Ecto neural progenitor cell (in vitro differentiated cells): Measurements from ENCODE around the gene BORCS5.
"Not testable (repeated sequence)": the region's sequence is repeated elsewhere in the genome, so short reads cannot be mapped to it uniquely, and the experiment has no call there.

Experiments
- DNase-seq: peaks from one replicate; pipeline ENCODE4 v3.0.0-alpha.2; 2018; ENCODE audit warnings: low spot score

The BORCS5 gene

DNA sequence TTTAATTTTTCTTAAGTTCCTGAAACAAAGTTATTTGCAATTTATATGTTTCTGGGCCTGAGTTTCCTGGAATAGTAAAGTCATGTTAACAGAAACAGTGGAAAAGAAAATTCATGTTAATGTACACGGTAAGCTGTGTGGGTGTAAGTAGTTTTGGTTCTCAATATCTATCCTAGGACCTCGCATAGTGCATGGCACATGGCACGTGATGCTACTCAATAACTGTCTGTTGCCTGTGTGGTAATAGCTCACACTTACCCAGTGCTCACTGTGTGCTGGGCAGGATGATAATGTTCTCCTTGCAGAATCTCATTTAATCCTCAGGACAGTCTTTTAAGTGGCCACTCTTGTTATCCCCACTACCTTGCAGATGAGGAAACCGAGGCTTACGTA, 105.0 kb downstream of the BORCS5 start:
- no peak for DNase-seq

DNA sequence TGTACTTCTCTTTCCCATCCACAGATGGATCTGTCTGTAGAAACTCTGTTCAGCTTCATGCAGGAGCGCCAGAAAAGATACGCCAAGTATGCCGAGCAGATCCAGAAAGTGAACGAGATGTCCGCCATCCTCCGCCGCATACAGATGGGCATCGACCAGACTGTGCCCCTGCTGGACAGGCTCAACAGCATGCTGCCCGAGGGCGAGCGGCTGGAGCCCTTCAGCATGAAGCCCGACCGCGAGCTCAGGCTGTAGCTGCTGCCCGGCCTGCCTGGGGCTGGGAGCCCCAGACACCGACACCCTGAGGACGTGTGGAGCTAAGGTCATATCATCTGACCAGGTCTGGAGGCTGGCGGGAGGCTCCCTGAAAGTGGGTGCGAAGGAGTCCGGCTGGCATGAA, 108.6 kb downstream of the BORCS5 start:
- no peak for DNase-seq

DNA sequence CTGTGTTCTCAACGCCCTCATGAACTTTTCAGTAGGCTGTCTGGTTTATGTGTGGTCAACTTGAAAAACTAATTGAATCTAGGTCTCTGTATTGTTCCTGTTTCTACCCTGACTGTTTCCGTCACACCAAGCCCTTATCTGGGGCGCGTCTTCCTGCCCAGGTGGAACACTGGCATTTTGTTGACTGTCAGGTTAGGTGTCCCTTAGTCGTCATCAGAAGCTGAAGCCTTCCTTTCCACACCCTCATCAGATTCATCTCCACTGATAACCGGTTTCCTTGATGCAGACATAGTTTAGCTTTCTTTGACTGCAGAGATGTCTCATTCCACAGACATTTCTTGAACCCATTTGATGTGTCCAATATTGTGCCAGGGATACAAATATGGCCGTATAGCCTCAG, 109.3 kb downstream of the BORCS5 start:
- DNase-seq: no peak

DNA sequence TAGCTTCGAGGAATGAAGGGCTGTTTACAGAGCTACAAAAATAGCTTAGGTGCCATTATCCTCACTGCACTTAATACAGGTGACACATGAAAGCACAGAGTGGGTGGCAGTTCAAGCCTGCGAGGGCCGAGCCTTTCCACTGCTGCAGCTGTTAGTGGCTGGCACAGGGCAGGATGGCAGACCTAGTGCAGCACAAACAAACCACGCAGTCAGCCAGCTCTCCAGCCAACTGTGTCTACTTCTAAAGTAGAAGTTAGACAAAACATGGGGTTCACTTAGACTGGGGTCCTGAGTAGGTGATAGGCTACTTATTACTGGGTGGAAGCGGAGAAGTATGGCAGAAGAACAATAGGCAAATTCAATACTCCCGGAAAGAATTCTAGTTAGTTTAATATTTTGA, 110.4 kb downstream of the BORCS5 start:
- DNase-seq: no peak

DNA sequence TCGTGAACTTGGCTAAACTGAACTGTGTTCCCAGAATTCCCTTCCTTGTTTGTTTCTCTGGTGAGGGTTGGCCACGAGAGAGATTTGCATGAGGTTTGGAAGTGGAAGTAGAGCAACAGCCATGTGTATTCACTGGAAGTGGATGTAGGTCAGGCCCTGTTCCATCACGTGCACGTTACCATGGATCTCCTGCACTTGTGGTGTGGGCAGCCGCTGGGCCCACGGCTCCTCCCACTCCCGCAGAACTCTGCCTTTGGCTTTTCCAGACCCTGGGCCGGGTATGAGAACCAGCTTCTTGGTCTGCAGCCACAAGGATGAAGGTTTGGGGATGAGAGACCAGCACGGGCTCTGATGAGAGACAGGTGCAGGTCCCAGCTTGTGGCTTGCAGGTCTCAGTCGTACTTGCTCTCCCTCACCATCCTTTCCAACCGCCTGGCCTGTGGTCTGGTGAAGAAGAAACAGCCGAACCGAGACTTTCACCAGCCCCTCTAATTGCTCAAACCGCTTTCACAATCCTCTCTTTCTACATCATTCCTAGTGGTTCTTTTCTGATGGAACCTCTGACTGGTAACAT, 110.9 kb downstream of the BORCS5 start:
- no peak for DNase-seq

DNA sequence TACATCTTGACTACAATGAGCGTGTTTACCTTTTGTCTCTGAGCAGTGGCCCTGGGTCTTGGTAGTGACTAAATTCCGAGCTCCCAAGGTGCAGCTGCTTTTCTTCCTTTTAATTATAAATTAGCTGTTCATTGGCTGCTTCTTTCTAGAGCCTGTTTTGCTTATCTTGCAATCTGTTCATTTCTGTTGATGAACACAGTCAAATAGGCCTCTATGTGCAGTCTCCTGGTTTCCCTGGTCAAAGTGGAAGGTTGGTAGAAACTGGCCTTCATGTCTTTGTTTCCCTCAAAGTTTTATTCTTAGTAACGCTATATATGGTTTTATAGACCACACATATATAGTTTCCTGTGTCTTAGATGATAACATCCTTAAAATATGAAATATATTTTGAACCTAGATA, 111.7 kb downstream of the BORCS5 start:
- no peak for DNase-seq

DNA sequence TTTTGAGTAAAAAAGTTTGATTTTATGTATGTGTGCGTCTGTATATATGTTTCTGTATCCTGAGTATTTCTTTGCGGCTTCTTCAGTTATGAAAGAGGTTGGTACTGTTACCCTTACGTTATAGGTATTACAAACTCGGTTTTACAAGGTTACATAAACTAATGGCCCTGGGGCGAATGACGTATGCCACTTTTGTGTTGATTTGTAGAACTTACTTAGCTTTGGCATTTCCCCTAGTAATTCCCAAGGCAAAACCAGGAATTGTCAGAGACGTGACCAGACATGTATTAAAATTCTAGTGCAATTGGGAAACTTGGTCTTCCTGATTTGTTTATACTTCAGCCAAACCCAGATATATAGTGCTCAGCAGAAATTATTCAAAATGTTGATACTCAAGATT, 112.5 kb downstream of the BORCS5 start:
- no peak for DNase-seq

DNA sequence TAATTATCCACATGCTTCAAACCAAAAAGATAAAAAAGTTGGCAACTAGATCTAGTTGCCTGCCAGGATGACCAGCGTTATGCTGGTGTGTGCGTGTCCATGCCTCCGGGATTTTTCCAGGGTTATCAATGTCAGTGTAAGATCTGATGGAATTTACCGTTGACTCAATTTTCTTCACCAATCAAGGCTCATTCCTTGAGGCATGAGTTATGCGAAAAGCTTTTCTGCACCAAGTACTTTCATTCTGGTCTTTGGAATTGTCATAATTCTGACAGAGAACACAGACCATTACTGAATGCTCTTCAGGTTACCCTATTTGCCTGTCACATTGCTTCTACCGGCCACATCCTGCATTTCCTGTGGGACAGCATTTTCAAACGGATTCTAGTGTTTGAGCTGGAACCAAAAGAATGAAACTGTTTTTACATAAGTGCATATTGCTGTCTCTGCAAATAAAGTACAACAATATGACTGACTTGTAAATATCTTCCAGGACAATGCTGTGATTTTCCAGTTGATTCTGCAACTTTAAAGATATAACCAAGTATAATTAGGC, 114.0 kb downstream of the BORCS5 start:
- no peak for DNase-seq

DNA sequence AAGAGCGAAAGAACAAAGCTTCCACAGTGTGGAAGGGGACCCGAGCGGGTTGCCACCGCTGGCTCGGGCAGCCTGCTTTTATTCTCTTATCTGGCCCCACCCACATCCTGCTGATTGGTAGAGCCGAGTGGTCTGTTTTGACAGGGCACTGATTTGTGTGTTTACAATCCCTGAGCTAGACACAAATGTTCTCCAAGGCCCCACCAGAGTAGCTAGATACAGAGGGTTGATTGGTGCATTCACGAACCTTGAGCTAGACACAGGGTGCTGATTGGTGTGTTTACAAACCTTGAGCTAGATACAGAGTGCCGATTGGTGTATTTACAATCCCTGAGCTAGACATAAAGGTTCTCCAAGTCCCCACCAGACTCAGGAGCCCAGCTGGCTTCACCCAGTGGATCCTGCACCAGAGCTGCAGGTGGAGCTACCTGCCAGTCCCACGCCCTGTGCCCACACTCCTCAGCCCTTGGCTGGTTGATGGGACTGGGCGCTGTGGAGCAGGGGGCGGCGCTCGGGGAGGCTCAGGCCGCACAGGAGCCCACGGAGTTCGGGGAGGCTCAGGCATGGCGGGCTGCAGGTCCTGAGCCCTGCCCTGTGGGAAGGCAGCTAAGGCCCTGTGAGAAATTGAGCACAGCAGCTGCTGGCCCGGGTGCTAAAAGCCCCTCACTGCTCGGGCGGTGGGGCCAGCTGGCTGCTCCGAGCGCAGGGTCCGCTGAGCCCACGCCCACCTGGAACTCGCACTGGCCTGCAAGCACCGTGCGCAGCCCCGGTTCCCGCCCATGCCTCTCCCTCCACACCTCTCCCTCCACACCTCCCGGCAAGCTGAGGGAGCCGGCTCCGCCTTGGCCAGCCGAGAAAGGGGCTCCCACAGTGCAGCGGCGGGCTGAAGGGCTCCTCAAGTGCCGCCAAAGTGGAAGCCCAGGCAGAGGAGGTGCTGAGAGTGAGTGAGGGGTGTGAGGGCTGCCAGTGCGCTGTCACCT, 115.4 kb downstream of the BORCS5 start:
- not testable (repeated sequence) for DNase-seq

DNA sequence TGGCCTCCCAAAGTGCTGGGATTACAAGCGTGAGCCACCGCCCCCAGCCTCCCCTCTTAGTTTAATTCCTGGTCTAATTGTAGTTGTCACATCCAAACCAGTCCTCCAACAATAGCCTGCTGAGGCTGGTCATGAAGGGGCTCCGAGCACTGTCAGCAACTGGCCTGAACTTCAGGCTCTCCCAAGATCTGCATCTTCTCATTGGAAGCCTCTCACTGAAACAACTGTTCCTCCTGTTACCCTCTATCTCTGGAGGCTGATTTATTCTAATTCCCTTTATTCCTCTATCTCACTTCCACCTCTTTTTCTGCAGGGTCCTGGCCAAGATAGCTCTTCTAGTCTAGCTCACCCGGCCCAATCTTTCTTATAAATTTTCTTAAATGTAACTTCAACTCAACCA, 116.3 kb downstream of the BORCS5 start:
- no peak for DNase-seq

DNA sequence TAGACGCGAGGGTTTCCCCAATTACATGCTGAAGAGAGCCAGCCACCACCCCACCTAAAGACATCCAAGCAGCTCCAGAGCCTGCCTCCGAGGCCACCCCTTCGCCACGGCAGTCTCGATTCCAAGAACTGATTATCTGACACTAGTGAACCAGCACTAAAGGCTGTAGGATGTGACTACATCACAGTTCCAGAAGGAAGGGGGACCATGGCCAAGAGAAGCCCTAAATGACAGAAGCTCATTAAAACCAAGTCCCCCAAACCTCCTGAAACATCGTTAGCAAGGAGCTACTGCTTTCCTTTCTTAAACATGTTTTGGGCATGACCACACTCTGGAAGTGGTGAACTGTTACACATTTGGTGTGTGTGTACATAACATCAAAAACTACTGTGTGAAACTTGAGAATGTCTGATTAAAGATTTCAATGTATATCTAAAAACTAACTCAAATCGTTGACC, 117.6 kb downstream of the BORCS5 start:
- no peak for DNase-seq

DNA sequence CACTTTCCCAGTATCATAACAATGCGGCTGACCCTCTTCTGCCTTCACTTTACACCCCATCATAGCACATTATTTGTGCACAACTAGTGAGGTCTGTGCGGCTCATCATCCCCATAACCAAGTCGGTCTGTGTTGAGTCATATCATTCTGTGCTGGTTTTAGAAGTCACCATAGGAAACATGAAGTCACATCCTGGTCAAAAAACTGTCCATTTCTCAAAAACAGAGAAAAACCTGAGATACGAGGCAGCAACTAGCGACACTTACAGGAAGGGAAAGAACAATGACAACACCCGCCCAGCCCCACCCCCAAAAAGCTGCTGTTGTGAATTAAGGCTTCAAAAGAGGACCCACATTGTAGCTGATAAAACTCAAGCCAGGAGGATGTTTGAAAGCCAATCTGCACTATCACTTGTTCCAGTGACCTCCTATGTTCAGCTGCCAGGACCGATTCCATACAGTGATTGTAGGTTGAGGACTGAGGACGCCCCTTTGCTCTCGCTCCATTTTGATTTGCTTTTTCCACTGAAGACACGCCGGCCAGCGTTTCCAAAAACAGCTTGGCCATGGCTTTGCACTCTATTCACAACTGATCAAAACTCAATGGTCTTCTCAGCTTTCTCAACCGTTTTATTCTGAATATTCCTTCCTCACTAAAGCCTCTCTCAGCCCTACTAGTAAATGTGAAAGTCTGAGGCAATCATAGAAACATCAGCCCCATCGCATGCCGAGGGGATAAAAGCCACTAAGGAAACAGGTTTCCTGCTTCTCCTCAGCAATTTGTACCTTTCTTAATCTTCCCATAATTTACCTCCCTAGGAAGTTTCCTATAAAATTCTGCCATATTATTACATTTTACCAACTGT, 118.3 kb downstream of the BORCS5 start:
- DNase-seq: no peak

DNA sequence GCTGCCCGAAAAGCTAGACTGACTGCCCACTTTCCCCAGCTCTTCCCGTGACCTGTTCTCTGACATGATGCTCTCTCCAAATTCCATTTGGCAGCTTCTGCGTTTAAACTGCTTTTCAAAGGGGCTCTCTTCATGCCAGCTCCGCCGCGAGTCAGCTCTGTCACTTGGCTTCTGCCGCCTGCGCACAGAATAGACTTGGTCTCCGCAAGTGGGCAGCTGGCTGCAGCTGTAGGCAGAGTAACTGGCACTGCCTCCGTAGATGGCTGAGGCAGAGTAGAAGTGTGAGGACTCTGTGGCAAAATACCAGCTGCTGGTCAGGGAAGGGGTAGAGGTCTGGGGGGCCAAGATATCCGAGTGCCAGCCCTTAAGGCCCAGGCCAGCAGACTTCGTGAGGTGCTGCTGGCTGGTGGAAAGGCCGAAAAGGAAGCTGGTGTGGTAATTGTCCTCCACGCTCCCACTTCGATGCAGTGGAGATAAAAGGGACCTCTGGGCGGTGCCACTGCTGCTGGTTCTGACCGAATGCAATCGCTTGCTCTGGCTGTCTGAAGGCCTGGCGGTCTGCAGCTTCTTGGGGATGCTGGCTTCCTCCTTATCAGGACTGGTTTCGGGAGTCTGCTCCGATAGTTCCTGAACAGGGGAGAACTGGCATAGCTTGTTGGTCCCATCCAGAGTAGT, 120.1 kb downstream of the BORCS5 start:
- DNase-seq: no peak

DNA sequence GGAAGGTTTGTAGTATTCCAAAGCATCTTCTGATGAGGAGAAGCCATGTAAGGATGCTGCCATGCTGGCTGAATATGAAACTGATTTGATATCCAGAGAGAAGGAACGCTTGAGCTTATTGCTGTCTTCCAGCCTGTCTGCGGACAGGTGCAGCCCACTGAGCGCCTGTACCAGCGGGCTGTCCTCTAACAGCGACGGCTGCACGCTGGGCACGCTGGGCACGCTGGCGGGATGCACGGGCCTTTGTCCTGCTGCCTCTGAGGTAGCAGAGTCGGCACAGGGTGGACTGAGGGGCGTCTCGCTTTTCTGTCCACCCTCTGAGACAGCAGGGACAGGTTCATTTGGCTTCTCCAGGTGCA, 120.6 kb downstream of the BORCS5 start:
- no peak for DNase-seq

DNA sequence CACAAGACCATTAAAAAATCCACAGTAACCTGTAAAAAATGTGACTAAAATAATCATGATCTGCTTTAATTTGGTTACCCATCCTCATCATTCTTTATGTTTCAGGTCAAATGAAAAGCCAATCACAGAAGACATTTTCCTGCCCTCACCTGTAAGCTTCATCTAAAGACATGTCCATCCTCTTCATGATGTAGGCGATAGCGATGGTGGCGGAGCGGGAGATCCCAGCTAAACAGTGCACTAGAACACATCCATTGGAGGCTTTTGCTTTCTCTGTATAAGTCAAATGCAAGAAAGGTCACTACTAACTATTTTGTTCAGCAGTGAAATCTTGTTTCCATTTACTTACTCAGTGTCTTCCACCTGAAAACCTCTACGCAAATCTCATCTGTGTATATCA, 123.2 kb downstream of the BORCS5 start:
- no peak for DNase-seq

DNA sequence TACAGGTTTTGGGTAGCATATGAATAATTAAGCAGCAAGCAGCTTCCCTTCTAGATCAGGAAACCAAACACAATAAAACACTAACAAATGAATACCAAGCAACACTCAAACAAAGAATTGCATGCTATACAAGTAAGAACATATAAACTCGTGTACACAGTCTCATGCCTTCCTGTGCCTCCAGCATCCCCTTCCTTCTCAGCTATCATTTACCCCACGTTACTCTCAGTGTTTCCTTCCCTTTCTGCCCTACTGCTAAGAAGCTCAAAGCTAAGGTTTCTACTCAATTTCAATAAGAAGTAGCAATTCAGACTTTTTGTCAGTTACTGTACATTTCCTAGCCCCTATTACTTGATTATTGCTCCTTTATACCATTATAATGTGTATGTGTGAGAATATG, 124.8 kb downstream of the BORCS5 start:
- no peak for DNase-seq

DNA sequence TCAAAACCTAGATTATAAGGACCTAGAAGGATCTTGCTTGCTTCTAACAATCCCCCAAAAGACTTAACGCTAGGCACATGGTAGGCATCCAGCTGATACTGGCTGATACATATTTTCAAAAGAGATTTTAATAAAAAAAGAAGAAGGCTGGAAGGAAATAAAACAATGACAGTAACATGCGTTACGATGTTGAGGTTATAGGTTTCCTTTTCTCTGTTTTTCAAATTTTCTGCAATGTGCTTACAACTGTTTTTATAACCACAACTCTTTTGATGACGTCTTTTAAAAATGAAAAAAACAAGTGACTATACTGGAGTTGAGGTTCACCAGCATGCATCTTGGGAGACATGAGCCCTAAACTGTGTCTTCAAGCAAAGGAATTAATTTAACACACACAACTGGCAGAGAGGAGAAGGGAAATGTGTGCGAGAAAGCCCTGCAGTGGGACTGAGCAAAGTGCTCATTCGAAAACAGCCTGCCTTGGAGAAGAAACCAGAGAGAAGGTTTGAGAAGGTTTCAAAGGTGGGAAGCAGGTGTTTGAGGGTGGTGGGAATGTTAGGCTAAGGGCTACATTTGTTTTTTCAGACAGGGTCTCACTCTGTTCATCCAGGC, 125.4 kb downstream of the BORCS5 start:
- DNase-seq: no peak

DNA sequence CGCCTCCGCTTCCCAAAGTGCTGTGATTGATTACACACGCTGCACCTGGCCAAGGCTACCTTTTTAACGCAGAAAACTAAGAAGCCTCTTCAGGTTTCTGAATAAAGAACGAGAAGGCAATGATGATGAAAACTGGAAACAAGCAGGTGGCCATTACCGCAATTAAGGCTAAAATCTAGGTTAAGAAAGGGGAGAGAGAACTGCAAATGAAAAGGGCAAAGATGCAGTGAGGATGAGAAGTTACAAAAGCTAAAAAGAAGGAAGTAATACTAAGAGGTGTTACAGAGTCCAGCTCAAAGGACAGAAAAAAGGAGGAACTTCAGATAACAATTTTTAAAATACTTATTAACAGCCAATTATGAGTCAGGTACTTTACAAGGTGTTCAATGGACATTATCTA, 126.1 kb downstream of the BORCS5 start:
- DNase-seq: no peak

DNA sequence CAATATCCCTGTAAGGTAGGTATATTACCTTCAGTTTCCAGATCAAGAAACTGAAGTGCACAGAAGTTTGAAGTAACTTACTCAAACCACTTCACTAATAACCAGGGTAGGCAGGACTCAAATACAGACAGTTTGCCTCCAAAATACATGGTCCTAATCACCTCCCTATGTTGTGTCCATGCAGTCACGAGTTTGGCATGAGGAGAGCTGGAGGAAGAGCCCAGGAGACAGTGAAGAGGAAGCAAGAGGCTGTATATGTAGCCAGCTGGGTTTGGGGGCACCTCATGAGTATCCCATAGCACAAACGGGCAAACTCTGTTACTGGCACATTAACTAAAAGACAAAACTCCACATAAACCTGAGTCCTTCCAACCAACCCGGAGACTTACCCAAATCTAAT, 126.6 kb downstream of the BORCS5 start:
- no peak for DNase-seq

DNA sequence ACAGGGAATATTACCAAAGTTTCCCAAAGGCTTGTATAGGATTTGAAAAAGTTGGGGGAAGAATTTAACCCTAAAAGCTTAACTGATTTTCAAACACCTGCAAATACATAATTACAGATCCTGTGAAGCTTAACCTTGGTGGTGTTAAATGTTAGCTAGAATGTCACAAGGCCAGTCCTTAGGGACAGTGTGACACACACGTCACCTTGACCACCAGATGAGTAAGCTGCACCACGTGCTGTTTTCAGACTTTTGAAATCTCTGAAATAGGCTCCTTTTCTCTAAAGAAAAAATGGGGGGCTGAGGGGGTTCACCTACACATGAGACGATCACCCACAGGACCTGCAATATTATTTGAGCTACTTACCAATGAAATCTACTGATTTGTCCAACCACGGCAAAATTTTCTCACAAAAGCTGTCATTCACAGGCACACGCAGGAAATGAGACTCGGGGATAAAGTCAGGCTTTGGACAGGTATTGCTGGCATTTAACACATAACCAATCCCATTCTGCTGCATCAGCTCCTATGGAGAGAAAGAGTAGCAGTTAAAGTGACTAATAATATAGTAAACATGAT, 129.9 kb downstream of the BORCS5 start:
- no peak for DNase-seq

DNA sequence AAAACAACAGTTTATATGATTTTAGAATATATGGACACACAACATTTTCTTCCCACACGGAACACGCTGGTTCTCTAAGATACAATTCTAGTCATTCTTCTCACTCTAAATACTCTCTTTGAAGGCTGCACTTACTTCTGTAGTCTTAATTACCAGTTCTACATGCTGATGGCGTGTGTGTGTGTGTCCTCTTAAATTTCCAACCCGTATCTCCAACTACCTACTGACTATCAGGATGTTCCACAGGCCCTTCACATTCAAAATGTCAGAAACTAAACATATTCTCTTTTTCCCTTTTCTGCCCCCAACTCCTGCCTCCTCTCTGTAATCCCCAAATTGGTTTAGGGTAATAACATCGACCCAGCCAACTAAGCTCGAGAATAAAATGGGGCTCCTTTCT, 130.6 kb downstream of the BORCS5 start:
- DNase-seq: no peak
